ENCODE measurements around the gene AGAP3.

- TF ChIP-seq, protein P1, sequence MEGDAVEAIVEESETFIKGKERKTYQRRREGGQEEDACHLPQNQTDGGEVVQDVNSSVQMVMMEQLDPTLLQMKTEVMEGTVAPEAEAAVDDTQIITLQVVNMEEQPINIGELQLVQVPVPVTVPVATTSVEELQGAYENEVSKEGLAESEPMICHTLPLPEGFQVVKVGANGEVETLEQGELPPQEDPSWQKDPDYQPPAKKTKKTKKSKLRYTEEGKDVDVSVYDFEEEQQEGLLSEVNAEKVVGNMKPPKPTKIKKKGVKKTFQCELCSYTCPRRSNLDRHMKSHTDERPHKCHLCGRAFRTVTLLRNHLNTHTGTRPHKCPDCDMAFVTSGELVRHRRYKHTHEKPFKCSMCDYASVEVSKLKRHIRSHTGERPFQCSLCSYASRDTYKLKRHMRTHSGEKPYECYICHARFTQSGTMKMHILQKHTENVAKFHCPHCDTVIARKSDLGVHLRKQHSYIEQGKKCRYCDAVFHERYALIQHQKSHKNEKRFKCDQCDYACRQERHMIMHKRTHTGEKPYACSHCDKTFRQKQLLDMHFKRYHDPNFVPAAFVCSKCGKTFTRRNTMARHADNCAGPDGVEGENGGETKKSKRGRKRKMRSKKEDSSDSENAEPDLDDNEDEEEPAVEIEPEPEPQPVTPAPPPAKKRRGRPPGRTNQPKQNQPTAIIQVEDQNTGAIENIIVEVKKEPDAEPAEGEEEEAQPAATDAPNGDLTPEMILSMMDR (conservative IDR thresholded peaks at IDR 0.05 in 1 of 2, IDR thresholded peaks at IDR 0.05 in 1 of 2; ENCODE audit: extremely low read depth in 1 of 2, insufficient read depth in 1 of 2, low read depth in 1 of 2, low read length in 2 of 2): peak; percentile 18 to 56
- TF ChIP-seq EZH2 (IDR thresholded peaks at IDR 0.05; ENCODE audit: borderline replicate concordance, low read length): no peak
Observed at GRCh38 chr7:151059367-151060112, 26.7 kb upstream of the AGAP3 start, which contains the start of gene SLC4A2.
